SU-DHL-6 (cell line): Measurements from ENCODE around the gene CLDN1.

Experiments used
- H2AFZ ChIP-seq: fragments of 200-600 bp; sonication (generic); 2 replicates; pipeline ENCODE4 v1.6.1; 2014; ENCODE audit warnings: low read depth, mild to moderate bottlenecking, moderate library complexity, mixed read lengths, antibody characterized with exemption, low read length; ENCODE audit not compliant: severe bottlenecking
- H3F3A ChIP-seq: fragments of 200-600 bp; shearing (Covaris generic); 2 replicates; pipeline ENCODE4 v1.6.0; 2016; ENCODE audit warnings: antibody characterized with exemption, mild to moderate bottlenecking; ENCODE audit not compliant: insufficient read depth
- H3K27ac ChIP-seq: fragments of 200-600 bp; sonication (generic); 2 replicates; pipeline ENCODE4 v1.5.1; 2016; ENCODE audit warnings: low read depth, mild to moderate bottlenecking, low read length, moderate library complexity, mixed read lengths
- H3K27me3 ChIP-seq: fragments of 200-600 bp; sonication (generic), shearing (Covaris generic); 2 replicates; pipeline ENCODE4 v1.6.0; 2014; ENCODE audit warnings: mild to moderate bottlenecking, low read length
- H3K36me3 ChIP-seq: fragments of 200-600 bp; sonication (generic); 2 replicates; pipeline ENCODE4 v1.6.1; 2014; ENCODE audit warnings: mild to moderate bottlenecking, low read length, mixed read lengths
- H3K4me2 ChIP-seq: fragments of 300-600, 200-600 bp; shearing (Covaris generic), sonication (generic); 2 replicates; pipeline ENCODE4 v1.6.0; 2014; ENCODE audit warnings: low read length, low read depth, mild to moderate bottlenecking; ENCODE audit not compliant: poor library complexity, severe bottlenecking
- H3K4me3 ChIP-seq: fragments of 200-600 bp; sonication (generic); 2 replicates; pipeline ENCODE4 v1.5.1; 2014; ENCODE audit warnings: antibody characterized with exemption, low read length, mild to moderate bottlenecking, mixed read lengths; ENCODE audit not compliant: insufficient read depth, poor library complexity, severe bottlenecking
- H3K79me2 ChIP-seq: fragments of 200-600 bp; sonication (generic); 2 replicates; pipeline ENCODE4 v1.6.1; 2014; ENCODE audit warnings: mild to moderate bottlenecking, low read length, moderate library complexity; ENCODE audit not compliant: insufficient read depth
- H3K9ac ChIP-seq: fragments of 200-600 bp; sonication (generic); 2 replicates; pipeline ENCODE4 v1.7.0; 2014; ENCODE audit warnings: mild to moderate bottlenecking, low read length
- H3K9me2 ChIP-seq: fragments of 200-600 bp; sonication (generic); replicated peaks from 2 replicates; pipeline ENCODE4 v1.6.1; 2014; ENCODE audit warnings: low read length; ENCODE audit not compliant: insufficient read depth
- H3K9me3 ChIP-seq: fragments of 200-600 bp; sonication (generic); 2 replicates; pipeline ENCODE4 v1.6.1; 2014; ENCODE audit warnings: low read length, mixed read lengths; ENCODE audit not compliant: insufficient read depth
- H4K20me1 ChIP-seq: fragments of 200-600 bp; sonication (generic); 2 replicates; pipeline ENCODE4 v1.6.1; 2014; ENCODE audit warnings: low read depth, mild to moderate bottlenecking, antibody characterized with exemption, low read length, moderate library complexity, mixed read lengths
- EZH2phosphoT487 ChIP-seq: fragments of 200-600 bp; sonication (generic), shearing (Covaris generic); conservative IDR thresholded peaks from 2 replicates; pipeline ENCODE4 v1.6.1; 2018; ENCODE audit warnings: mild to moderate bottlenecking, antibody characterized with exemption, low read length, moderate library complexity, mixed read lengths
- TF ChIP-seq, protein P1 (sequence below): fragments of 200-600 bp; sonication (generic); IDR thresholded peaks from one replicate; pipeline ENCODE4 v1.5.1; 2017; ENCODE audit warnings: antibody characterized with exemption, mild to moderate bottlenecking, low read length, moderate library complexity; ENCODE audit not compliant: insufficient read depth, poor library complexity, severe bottlenecking

The CLDN1 gene

DNA sequence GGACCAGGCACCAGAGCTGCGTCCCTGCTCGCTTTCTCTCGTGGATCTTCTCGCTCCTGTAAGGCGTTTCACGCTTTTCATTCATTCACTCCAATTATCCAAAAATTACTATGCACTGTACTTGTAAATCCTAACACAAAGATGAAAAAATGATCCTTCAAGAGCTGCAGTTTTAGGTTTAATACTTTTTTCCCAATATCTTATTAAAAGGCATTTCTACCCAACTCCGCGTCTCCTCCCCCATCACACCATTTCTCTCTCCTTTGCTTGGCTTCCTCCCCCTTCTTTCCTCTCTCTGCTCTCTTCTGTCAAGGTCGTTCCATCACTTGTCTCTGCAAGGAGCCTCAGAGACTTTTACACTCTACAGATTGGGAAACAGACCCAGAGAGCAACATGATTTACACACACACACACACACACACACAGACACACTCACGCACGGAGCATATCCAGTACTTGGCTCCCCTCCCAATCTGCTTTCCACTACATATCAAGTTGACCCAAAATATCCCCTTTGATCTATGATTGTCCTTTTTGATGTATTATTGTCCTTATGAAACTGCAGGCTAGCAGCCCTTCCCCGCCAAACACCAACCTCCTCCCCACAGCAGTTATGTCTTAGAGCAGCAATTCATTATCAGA, 479 bp upstream of the CLDN1 start:
- no peaks in the 10 kb centered on the region for H3K36me3 ChIP-seq
- no peaks in the 10 kb centered on the region for H3K27me3 ChIP-seq
- no peak overlapping the region for H3K9ac ChIP-seq
- no peak overlapping the region for H3K27ac ChIP-seq
- H3K9me3 ChIP-seq: no peaks in the 10 kb centered on the region
- H3K9me2 ChIP-seq: no peaks in the 10 kb centered on the region
- H3K4me2 ChIP-seq: peak overlapping the region; percentile 49
- no peak overlapping the region for H3K4me3 ChIP-seq
- H3K79me2 ChIP-seq: no peaks in the 10 kb centered on the region
- H2AFZ ChIP-seq: no peak overlapping the region
- H4K20me1 ChIP-seq: no peaks in the 10 kb centered on the region
- TF ChIP-seq, protein P1, sequence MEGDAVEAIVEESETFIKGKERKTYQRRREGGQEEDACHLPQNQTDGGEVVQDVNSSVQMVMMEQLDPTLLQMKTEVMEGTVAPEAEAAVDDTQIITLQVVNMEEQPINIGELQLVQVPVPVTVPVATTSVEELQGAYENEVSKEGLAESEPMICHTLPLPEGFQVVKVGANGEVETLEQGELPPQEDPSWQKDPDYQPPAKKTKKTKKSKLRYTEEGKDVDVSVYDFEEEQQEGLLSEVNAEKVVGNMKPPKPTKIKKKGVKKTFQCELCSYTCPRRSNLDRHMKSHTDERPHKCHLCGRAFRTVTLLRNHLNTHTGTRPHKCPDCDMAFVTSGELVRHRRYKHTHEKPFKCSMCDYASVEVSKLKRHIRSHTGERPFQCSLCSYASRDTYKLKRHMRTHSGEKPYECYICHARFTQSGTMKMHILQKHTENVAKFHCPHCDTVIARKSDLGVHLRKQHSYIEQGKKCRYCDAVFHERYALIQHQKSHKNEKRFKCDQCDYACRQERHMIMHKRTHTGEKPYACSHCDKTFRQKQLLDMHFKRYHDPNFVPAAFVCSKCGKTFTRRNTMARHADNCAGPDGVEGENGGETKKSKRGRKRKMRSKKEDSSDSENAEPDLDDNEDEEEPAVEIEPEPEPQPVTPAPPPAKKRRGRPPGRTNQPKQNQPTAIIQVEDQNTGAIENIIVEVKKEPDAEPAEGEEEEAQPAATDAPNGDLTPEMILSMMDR: no peak
- TF ChIP-seq EZH2phosphoT487: no peak
- no peaks in the 10 kb centered on the region for H3F3A ChIP-seq

DNA sequence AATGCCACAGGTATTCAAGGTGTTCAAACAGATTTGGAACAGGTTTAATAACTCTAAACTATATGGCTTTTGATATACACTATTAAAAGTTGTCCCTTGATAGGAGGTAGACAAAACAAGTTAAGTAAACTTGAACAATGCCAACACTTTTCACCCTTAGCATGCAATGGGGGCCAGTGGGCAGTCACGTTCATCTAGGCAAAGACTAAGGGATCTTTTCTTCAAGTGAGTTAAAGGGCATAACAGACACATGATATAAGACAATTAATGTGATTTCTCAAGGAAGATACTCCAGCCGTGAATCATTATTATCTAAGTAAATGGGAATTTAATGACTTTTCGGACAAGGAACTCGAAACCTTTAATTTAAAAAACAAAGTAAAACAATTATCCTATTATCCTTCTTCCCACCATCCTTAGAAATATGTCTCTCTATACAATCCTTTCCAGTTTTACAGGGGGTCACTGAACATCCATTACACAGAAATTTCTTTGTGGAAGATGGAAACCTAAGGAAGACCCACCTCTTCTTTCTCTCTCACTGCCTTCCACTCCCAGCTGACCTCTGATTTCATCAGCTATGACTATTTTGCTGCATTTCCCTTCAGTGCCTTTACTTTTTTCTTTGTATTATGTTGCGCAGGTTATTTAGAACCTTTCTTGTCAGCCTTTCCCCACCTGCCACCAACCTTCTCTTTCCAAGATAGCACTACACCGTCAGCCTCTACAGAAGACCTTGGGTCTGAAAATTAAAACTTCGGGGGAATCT, 1.5 kb downstream of the CLDN1 start:
- no peaks in the 10 kb centered on the region for H3K36me3 ChIP-seq
- H3K4me3 ChIP-seq: no peak overlapping the region
- H3K27ac ChIP-seq: no peak overlapping the region
- no peaks in the 10 kb centered on the region for H4K20me1 ChIP-seq
- H3K79me2 ChIP-seq: no peaks in the 10 kb centered on the region
- no peak overlapping the region for H3K4me2 ChIP-seq
- H3F3A ChIP-seq: no peaks in the 10 kb centered on the region
- TF ChIP-seq, protein P1: no peak
- no peak for TF ChIP-seq EZH2phosphoT487
- H3K9ac ChIP-seq: no peak overlapping the region
- no peaks in the 10 kb centered on the region for H3K27me3 ChIP-seq
- no peaks in the 10 kb centered on the region for H3K9me3 ChIP-seq
- no peak overlapping the region for H2AFZ ChIP-seq
- no peaks in the 10 kb centered on the region for H3K9me2 ChIP-seq

DNA sequence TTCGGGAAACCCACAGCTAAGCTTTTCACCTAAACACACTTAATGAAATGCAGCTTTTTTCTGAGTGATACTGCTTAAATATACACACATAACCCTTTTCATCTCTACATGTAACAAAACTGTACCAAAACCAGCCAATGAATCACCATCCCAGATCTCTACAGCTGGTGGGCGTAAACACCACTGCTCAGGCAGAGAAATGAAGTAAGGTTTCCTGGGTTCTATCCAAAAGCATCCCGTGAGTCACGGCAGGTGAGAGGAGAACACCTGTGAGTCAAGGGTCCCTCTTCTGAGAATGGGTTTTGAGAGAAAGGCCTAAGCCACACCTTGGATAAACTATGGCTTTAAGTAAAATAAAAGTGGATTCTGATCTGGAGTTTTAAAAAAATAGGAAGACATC, 2.6 kb downstream of the CLDN1 start:
- no peak overlapping the region for H3K4me2 ChIP-seq
- H3K36me3 ChIP-seq: no peaks in the 10 kb centered on the region
- TF ChIP-seq, protein P1: no peak
- no peak for TF ChIP-seq EZH2phosphoT487
- H3K79me2 ChIP-seq: no peaks in the 10 kb centered on the region
- H3K9ac ChIP-seq: no peak overlapping the region
- H4K20me1 ChIP-seq: no peaks in the 10 kb centered on the region
- H2AFZ ChIP-seq: no peak overlapping the region
- H3K9me3 ChIP-seq: no peaks in the 10 kb centered on the region
- H3K27ac ChIP-seq: no peak overlapping the region
- no peaks in the 10 kb centered on the region for H3K27me3 ChIP-seq
- H3K9me2 ChIP-seq: no peaks in the 10 kb centered on the region
- H3F3A ChIP-seq: no peaks in the 10 kb centered on the region
- H3K4me3 ChIP-seq: no peak overlapping the region
